H54 (cell line): Measurements from ENCODE around the gene PHEX.

Experiments
- DNase-seq: peaks from one replicate; pipeline ENCODE4 v3.0.0; 2011; ENCODE audit warnings: low spot score, mixed read lengths; ENCODE audit not compliant: insufficient read length
- FAIRE-seq: peaks from 3 replicates; lab custom pipeline; 2011; peaks lifted over from hg19 to GRCh38; lab: Jason Lieb, UNC
- POLR2A ChIP-seq: IDR thresholded peaks from 2 replicates; pipeline ENCODE4 v1.6.1; 2011; ENCODE audit warnings: low read depth, mild to moderate bottlenecking, low read length

Gene PHEX

GRCh38 chrX:22059775-22060174 is 27.6 kb downstream of the PHEX start:
- DNase-seq (no peak), FAIRE-seq (no peak)
- no peak for TF ChIP-seq POLR2A

GRCh38 chrX:22060415-22061280 is 28.5 kb downstream of the PHEX start:
- FAIRE-seq (no peak), DNase-seq (no peak)
- TF ChIP-seq POLR2A = no peak

GRCh38 chrX:22063284-22063683 is 31.2 kb downstream of the PHEX start:
- FAIRE-seq (no peak), DNase-seq (no peak)
- no peak for TF ChIP-seq POLR2A

- no peak for TF ChIP-seq POLR2A
- FAIRE-seq (no peak), DNase-seq (no peak)
Observed at GRCh38 chrX:22069586-22069985, 37.5 kb downstream of the PHEX start.

- no peak for DNase-seq
- FAIRE-seq = no peak
- TF ChIP-seq POLR2A = no peak
Observed at GRCh38 chrX:22073928-22074327, 41.8 kb downstream of the PHEX start.

GRCh38 chrX:22078117-22078516 is 46.0 kb downstream of the PHEX start:
- no peak for FAIRE-seq
- no peak for TF ChIP-seq POLR2A
- no peak for DNase-seq

GRCh38 chrX:22081475-22082092 is 49.5 kb downstream of the PHEX start:
- DNase-seq (no peak), FAIRE-seq (no peak)
- no peak for TF ChIP-seq POLR2A

GRCh38 chrX:22086003-22086402 is 53.9 kb downstream of the PHEX start:
- TF ChIP-seq POLR2A = no peak
- no peak for DNase-seq
- no peak for FAIRE-seq

GRCh38 chrX:22087011-22087557 is 55.0 kb downstream of the PHEX start:
- no peak for TF ChIP-seq POLR2A
- FAIRE-seq = no peak

GRCh38 chrX:22088326-22088725 is 56.2 kb downstream of the PHEX start:
- TF ChIP-seq POLR2A = no peak
- DNase-seq = no peak
- no peak for FAIRE-seq

More at GRCh38 chrX:22087011-22087557, 55.0 kb downstream of the PHEX start:
- DNase-seq = no peak

- no peak for TF ChIP-seq POLR2A
- DNase-seq (no peak), FAIRE-seq (no peak)
Observed at GRCh38 chrX:22090181-22090580, 58.1 kb downstream of the PHEX start.

GRCh38 chrX:22093550-22093949 is 61.4 kb downstream of the PHEX start:
- TF ChIP-seq POLR2A = no peak
- FAIRE-seq (no peak), DNase-seq (no peak)

GRCh38 chrX:22095286-22095685 is 63.2 kb downstream of the PHEX start:
- FAIRE-seq (no peak), DNase-seq (no peak)
- TF ChIP-seq POLR2A = no peak

- DNase-seq (no peak), FAIRE-seq (no peak)
- TF ChIP-seq POLR2A = no peak
Observed at GRCh38 chrX:22095856-22096255, 63.7 kb downstream of the PHEX start.
